Measurements from ENCODE around the gene FAN1. TPM values are rescaled to one million over a fixed set of nuclear protein-coding genes. Genes with fewer than 3 reads are reported as not detected.

FAN1 gene
- total RNA-seq, 1 experiment from 2014 or later, result 28.2 TPM

DNA sequence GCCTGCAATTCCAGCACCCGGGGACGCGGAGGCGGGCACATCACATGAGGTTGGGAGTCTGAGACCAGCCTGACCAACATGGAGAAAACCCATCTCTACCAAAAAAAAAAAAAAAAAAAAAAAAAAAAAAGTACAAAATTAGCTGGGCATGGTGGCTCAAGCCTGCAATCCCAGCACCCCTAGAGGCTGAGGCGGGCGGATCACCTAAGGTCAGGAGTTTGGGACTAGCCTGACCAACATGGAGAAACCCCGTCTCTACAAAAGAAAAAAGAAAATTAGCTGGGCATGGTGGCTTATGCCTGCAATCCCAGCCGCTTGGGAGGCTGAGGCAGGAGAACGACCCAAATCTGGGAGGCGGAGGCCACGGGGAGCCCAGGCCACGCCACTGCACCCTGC, 7.5 kb upstream of the FAN1 start:
- Histone ChIP-seq H4K91ac (ENCODE audit: insufficient read length, low read depth, low read length) (no peak overlapping the region), H3K56ac (ENCODE audit: insufficient read length, low read depth, low read length) (no peak overlapping the region), H3K79me1 (ENCODE audit: insufficient read depth, low read depth, low read length, poor library complexity, severe bottlenecking) (no peaks in the 10 kb centered on the region), H3K79me2 (ENCODE audit: insufficient read depth, low read length) (no peaks in the 10 kb centered on the region), H3K23ac (ENCODE audit: insufficient read length, low read depth, low read length) (no peak overlapping the region), H3K23me2 (ENCODE audit: insufficient read length, low read depth, low read length, poor library complexity, severe bottlenecking) (no peaks in the 10 kb centered on the region), H3K18ac (ENCODE audit: insufficient read length, low read depth, low read length) (no peak overlapping the region), H2BK12ac (ENCODE audit: insufficient read length, low read depth, low read length) (no peak overlapping the region), H4K5ac (ENCODE audit: insufficient read length, low read depth, low read length) (no peak overlapping the region), H3K14ac (ENCODE audit: insufficient read depth, low read length) (no peak overlapping the region), H3K27me3 (ENCODE audit: insufficient read depth, low read length) (no peaks in the 10 kb centered on the region), H2BK15ac (ENCODE audit: low read depth, low read length) (no peak overlapping the region), H4K8ac (replicated peaks; ENCODE audit: insufficient read length, low read depth, low read length) (no peak overlapping the region), H2BK20ac (ENCODE audit: low read depth, low read length, poor library complexity, severe bottlenecking) (no peak overlapping the region), H3K9me3 (ENCODE audit: control insufficient read depth, low read depth, low read length) (no peaks in the 10 kb centered on the region), H3T11ph (ENCODE audit: low read length) (no peak overlapping the region), H3K9ac (ENCODE audit: extremely low read depth, insufficient read length, low read length) (no peak overlapping the region), H2AK5ac (ENCODE audit: insufficient read length, low read length) (no peak overlapping the region), H3K4me2 (ENCODE audit: insufficient read depth, insufficient read length, low read length) (no peak overlapping the region), H4K20me1 (ENCODE audit: control insufficient read depth, insufficient read depth, insufficient read length) (no peaks in the 10 kb centered on the region), H3K4me1 (ENCODE audit: insufficient read depth, low read length) (no peaks in the 10 kb centered on the region), H2AFZ (ENCODE audit: low read length) (no peak overlapping the region), H3K4ac (ENCODE audit: low read depth, low read length) (no peak overlapping the region), H2BK5ac (ENCODE audit: insufficient read length, low read length) (no peak overlapping the region), H3K27ac (ENCODE audit: insufficient read length, low read depth, low read length) (no peak overlapping the region), H2BK120ac (ENCODE audit: low read depth, low read length, poor library complexity, severe bottlenecking) (no peak overlapping the region)
- no peak for DNase-seq
- Mint-ChIP-seq H3K27ac (no peak overlapping the region), H3K36me3 (ENCODE audit: insufficient read depth in 1 of 3, low read depth in 3 of 3) (no peaks in the 10 kb centered on the region), H3K9me3 (no peaks in the 10 kb centered on the region; a peak in 1 of 5 replicates), H3K4me1 (peaks cover 12% of the 10 kb centered on the region in 2 experiments), H3K4me3 (no peak overlapping the region), H3K27me3 (ENCODE audit: low read depth) (no peaks in the 10 kb centered on the region)
- no CpG with 5 or more reads among the region's 12 CpGs for WGBS (ENCODE audit: extremely low coverage, insufficient read length, low lambda C conversion rate)
- TF ChIP-seq, protein P1, sequence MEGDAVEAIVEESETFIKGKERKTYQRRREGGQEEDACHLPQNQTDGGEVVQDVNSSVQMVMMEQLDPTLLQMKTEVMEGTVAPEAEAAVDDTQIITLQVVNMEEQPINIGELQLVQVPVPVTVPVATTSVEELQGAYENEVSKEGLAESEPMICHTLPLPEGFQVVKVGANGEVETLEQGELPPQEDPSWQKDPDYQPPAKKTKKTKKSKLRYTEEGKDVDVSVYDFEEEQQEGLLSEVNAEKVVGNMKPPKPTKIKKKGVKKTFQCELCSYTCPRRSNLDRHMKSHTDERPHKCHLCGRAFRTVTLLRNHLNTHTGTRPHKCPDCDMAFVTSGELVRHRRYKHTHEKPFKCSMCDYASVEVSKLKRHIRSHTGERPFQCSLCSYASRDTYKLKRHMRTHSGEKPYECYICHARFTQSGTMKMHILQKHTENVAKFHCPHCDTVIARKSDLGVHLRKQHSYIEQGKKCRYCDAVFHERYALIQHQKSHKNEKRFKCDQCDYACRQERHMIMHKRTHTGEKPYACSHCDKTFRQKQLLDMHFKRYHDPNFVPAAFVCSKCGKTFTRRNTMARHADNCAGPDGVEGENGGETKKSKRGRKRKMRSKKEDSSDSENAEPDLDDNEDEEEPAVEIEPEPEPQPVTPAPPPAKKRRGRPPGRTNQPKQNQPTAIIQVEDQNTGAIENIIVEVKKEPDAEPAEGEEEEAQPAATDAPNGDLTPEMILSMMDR (conservative IDR thresholded peaks at IDR 0.05), result no peak; the same call in 2 of the 3 replicates

All from H9 (cell line).